HL-60 (cell line): ENCODE measurements around the gene DUSP2.

ENCODE experiments used
- DNase-seq, 2 experiments: peaks; one replicate each; pipeline ENCODE4 v3.0.0-alpha.2; 2010 to 2020; ENCODE audit warnings: low read depth in 1 of 2, low spot score in 1 of 2
- H3K27ac ChIP-seq: fragments of 250-450 bp; sonication (Bioruptor Pico); replicated peaks from 2 replicates; pipeline ENCODE4 v1.5.1; 2020; ENCODE audit warnings: mild to moderate bottlenecking, moderate library complexity
- H3K27me3 ChIP-seq: fragments of 250-450 bp; sonication (Bioruptor Pico); 2 replicates; pipeline ENCODE4 v1.5.1; 2021; ENCODE audit warnings: mild to moderate bottlenecking, moderate library complexity; ENCODE audit not compliant: insufficient read depth, poor library complexity, severe bottlenecking
- H3K4me3 ChIP-seq: replicated peaks from 2 replicates; pipeline ENCODE4 v1.5.1; 2011; ENCODE audit warnings: mild to moderate bottlenecking, control low read depth, low read length; ENCODE audit not compliant: insufficient read depth
- CTCF ChIP-seq: IDR thresholded peaks from one replicate; pipeline ENCODE4 v1.5.1; 2011; ENCODE audit warnings: low read length, control low read depth, inconsistent platforms; ENCODE audit not compliant: insufficient read depth
- GABPA ChIP-seq: IDR thresholded peaks from 2 replicates; pipeline ENCODE4 v1.6.1; 2012; ENCODE audit warnings: low read depth
- POLR2AphosphoS5 ChIP-seq: IDR thresholded peaks from 2 replicates; pipeline ENCODE4 v1.6.1; 2012; ENCODE audit warnings: low read depth
- REST ChIP-seq: IDR thresholded peaks from 2 replicates; pipeline ENCODE4 v1.6.1; 2012; ENCODE audit warnings: low read depth; ENCODE audit not compliant: insufficient replicate concordance
- SPI1 ChIP-seq: IDR thresholded peaks from 2 replicates; pipeline ENCODE4 v1.6.1; 2012; ENCODE audit warnings: low read depth, mild to moderate bottlenecking, borderline replicate concordance

Gene DUSP2

GRCh38 chr2:96103187-96103601 lies 42.0 kb downstream of the DUSP2 start:
- no peak for DNase-seq
- Histone ChIP-seq H3K4me3 (no peak overlapping the region), H3K27me3 (no peaks in the 10 kb centered on the region), H3K27ac (no peak overlapping the region)
- TF ChIP-seq GABPA (no peak), REST (no peak), POLR2AphosphoS5 (no peak), SPI1 (no peak), CTCF (no peak)

- DNase-seq = no peak
- Histone ChIP-seq H3K27ac (no peak overlapping the region), H3K27me3 (no peaks in the 10 kb centered on the region), H3K4me3 (no peak overlapping the region)
- no peak for TF ChIP-seq CTCF
- TF ChIP-seq POLR2AphosphoS5 = no peak
- TF ChIP-seq GABPA = no peak
These were observed 42.5 kb downstream of the DUSP2 start for GRCh38 chr2:96102596-96103186.

- Histone ChIP-seq H3K27ac (no peak overlapping the region), H3K27me3 (no peaks in the 10 kb centered on the region), H3K4me3 (no peak overlapping the region)
- DNase-seq = no peak
- TF ChIP-seq REST = no peak
- TF ChIP-seq CTCF = no peak
- TF ChIP-seq GABPA = no peak
- no peak for TF ChIP-seq POLR2AphosphoS5
- no peak for TF ChIP-seq SPI1
These were observed 44.3 kb downstream of the DUSP2 start for GRCh38 chr2:96100893-96101304.
